HepG2 (cell line): ENCODE measurements around the gene MLX. TPM values are rescaled to one million over a fixed set of nuclear protein-coding genes. Genes with fewer than 3 reads are reported as not detected.

Experiments used
- CBX5 ChIP-seq: sonication (generic); formaldehyde crosslinking; IDR thresholded peaks from 2 replicates; pipeline ENCODE4 v1.4.0; 2020; ENCODE audit warnings: missing genetic modification reagents, borderline replicate concordance
- EP300 ChIP-seq, 3 experiments: sonication (generic) in 1 of 3; formaldehyde crosslinking in 1 of 3; IDR thresholded peaks; 2 replicates each; pipeline versions ENCODE4 v1.5.1 to v1.6.1; 2011 to 2020; ENCODE audit warnings: low read depth in 2 of 3, low read length in 2 of 3, borderline replicate concordance in 1 of 3, improper control_type of control experiment in 1 of 3, mild to moderate bottlenecking in 1 of 3, missing genetic modification reagents in 1 of 3, moderate library complexity in 1 of 3
- HOXA3 ChIP-seq: sonication (generic); formaldehyde crosslinking; IDR thresholded peaks from 2 replicates; pipeline ENCODE4 v1.5.0; 2020; ENCODE audit warnings: missing genetic modification reagents
- MEF2D ChIP-seq: sonication (generic); formaldehyde crosslinking; IDR thresholded peaks from 2 replicates; pipeline ENCODE4 v1.5.1; 2020; ENCODE audit warnings: mild to moderate bottlenecking, missing genetic modification reagents
- ZNF180 ChIP-seq: sonication (generic); formaldehyde crosslinking; IDR thresholded peaks from 2 replicates; pipeline ENCODE4 v1.4.0; 2020; ENCODE audit warnings: low read depth, missing genetic modification reagents, borderline replicate concordance
- polyA plus RNA-seq, 8 experiments: library from polyadenylated mRNA; depleted of rRNA in 3 of 8; stranded (reverse) in 7 of 8; unstranded in 1 of 8; fragments of >200 nt; fragmentation: Illumina TruSeq in 4 of 8; extraction: Trizol in 4 of 8; gene quantifications; 2 replicates each; pipeline versions ENCODE4 v1.2.1 to v1.2.3, GENCODE V29; 2011 to 2016; ENCODE audit warnings: low read depth in 4 of 8, missing spikeins in 1 of 8, mixed read lengths in 1 of 8; ENCODE audit not compliant: insufficient read depth in 1 of 8
- total RNA-seq, 5 experiments: library from RNA; depleted of rRNA; stranded (reverse); fragments of >200 nt; fragmentation: Illumina TruSeq; extraction: Trizol; gene quantifications; 2 replicates each; pipeline ENCODE4 v1.2.3, GENCODE V29; 2016; ENCODE audit warnings: low read depth in 1 of 5
- TF ChIP-seq, protein P1 (sequence below): sonication (generic); formaldehyde crosslinking; IDR thresholded peaks from 2 replicates; pipeline ENCODE4 v1.4.0; 2020; ENCODE audit warnings: missing genetic modification reagents
- TF ChIP-seq, protein P2 (sequence below): sonication (generic); formaldehyde crosslinking; IDR thresholded peaks from 2 replicates; pipeline ENCODE4 v1.4.0; 2020; ENCODE audit warnings: missing genetic modification reagents, borderline replicate concordance
- TF ChIP-seq, protein P3 (sequence below): sonication (generic); formaldehyde crosslinking; IDR thresholded peaks from 2 replicates; pipeline ENCODE4 v1.8.1; 2022; ENCODE audit warnings: low read depth, mild to moderate bottlenecking, missing genetic modification reagents
- TF ChIP-seq, protein P4 (sequence below): sonication (generic); formaldehyde crosslinking; IDR thresholded peaks from 2 replicates; pipeline ENCODE4 v1.4.0; 2020; ENCODE audit warnings: mild to moderate bottlenecking, missing genetic modification reagents

Gene MLX
- total and polyA plus RNA-seq, 2 of the 13 experiments (the other 11 are each of a cell fraction or from before 2014, with no cell fraction given): 38.9 to 74.4 TPM

GRCh38 chr17:42522263-42522790 lies 44.6 kb upstream of the MLX start (continued):
- TF ChIP-seq CBX5 (CRISPR knock-in tag) (no peak), MEF2D (CRISPR knock-in tag) (0 out of 2 replicates have a peak, but pooled peaks have one; percentile 16), HOXA3 (CRISPR knock-in tag) (peak; percentile 74), EP300 (IDR thresholded peaks at IDR 0.05; ENCODE audit: low read depth in 2 of 2, low read length in 2 of 2) (peak in 1 of 2 experiments; percentile 49; a peak in 2 of 4 replicates), EP300 (CRISPR knock-in tag; IDR thresholded peaks at IDR 0.05; ENCODE audit: borderline replicate concordance) (no peak), ZNF180 (CRISPR knock-in tag) (no peak)
- TF ChIP-seq, protein P1, sequence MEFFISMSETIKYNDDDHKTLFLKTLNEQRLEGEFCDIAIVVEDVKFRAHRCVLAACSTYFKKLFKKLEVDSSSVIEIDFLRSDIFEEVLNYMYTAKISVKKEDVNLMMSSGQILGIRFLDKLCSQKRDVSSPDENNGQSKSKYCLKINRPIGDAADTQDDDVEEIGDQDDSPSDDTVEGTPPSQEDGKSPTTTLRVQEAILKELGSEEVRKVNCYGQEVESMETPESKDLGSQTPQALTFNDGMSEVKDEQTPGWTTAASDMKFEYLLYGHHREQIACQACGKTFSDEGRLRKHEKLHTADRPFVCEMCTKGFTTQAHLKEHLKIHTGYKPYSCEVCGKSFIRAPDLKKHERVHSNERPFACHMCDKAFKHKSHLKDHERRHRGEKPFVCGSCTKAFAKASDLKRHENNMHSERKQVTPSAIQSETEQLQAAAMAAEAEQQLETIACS (CRISPR knock-in tag): no peak
- TF ChIP-seq, protein P2, sequence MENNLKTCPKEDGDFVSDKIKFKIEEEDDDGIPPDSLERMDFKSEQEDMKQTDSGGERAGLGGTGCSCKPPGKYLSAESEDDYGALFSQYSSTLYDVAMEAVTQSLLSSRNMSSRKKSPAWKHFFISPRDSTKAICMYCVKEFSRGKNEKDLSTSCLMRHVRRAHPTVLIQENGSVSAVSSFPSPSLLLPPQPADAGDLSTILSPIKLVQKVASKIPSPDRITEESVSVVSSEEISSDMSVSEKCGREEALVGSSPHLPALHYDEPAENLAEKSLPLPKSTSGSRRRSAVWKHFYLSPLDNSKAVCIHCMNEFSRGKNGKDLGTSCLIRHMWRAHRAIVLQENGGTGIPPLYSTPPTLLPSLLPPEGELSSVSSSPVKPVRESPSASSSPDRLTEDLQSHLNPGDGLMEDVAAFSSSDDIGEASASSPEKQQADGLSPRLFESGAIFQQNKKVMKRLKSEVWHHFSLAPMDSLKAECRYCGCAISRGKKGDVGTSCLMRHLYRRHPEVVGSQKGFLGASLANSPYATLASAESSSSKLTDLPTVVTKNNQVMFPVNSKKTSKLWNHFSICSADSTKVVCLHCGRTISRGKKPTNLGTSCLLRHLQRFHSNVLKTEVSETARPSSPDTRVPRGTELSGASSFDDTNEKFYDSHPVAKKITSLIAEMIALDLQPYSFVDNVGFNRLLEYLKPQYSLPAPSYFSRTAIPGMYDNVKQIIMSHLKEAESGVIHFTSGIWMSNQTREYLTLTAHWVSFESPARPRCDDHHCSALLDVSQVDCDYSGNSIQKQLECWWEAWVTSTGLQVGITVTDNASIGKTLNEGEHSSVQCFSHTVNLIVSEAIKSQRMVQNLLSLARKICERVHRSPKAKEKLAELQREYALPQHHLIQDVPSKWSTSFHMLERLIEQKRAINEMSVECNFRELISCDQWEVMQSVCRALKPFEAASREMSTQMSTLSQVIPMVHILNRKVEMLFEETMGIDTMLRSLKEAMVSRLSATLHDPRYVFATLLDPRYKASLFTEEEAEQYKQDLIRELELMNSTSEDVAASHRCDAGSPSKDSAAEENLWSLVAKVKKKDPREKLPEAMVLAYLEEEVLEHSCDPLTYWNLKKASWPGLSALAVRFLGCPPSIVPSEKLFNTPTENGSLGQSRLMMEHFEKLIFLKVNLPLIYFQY (CRISPR knock-in tag): peak; percentile 93
- TF ChIP-seq, protein P3, sequence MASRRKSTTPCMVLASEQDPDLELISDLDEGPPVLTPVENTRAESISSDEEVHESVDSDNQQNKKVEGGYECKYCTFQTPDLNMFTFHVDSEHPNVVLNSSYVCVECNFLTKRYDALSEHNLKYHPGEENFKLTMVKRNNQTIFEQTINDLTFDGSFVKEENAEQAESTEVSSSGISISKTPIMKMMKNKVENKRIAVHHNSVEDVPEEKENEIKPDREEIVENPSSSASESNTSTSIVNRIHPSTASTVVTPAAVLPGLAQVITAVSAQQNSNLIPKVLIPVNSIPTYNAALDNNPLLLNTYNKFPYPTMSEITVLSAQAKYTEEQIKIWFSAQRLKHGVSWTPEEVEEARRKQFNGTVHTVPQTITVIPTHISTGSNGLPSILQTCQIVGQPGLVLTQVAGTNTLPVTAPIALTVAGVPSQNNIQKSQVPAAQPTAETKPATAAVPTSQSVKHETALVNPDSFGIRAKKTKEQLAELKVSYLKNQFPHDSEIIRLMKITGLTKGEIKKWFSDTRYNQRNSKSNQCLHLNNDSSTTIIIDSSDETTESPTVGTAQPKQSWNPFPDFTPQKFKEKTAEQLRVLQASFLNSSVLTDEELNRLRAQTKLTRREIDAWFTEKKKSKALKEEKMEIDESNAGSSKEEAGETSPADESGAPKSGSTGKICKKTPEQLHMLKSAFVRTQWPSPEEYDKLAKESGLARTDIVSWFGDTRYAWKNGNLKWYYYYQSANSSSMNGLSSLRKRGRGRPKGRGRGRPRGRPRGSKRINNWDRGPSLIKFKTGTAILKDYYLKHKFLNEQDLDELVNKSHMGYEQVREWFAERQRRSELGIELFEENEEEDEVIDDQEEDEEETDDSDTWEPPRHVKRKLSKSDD: peak; percentile 43; the same call in 1 of the 2 replicates
- TF ChIP-seq, protein P4, sequence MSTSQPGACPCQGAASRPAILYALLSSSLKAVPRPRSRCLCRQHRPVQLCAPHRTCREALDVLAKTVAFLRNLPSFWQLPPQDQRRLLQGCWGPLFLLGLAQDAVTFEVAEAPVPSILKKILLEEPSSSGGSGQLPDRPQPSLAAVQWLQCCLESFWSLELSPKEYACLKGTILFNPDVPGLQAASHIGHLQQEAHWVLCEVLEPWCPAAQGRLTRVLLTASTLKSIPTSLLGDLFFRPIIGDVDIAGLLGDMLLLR (CRISPR knock-in tag): 0 out of 2 replicates have a peak, but pooled peaks have one; percentile 24
